Head of caudate nucleus (tissue), 42 donors: ENCODE measurements around the gene CARD9.

ENCODE experiments used
- DNase-seq, 42 donors: peaks; one replicate each; pipeline versions ENCODE4 v3.0.0 to v3.0.0-alpha.2; 2020 to 2021; ENCODE audit warnings: mixed read lengths in 7 of 42
- intact Hi-C: fragments of 100-400 bp; cut with DNase I; formaldehyde crosslinking; loops from one replicate; pipeline ENCODE4 v1.15.0; 2022

Gene CARD9

GRCh38 chr9:136332482-136332983, 40.9 kb downstream of the CARD9 start:
- intact Hi-C loops: no loop called here
- no peak for DNase-seq

GRCh38 chr9:136331556-136332481, 41.6 kb downstream of the CARD9 start:
- no peak for DNase-seq
- intact Hi-C loops: no loop called here

GRCh38 chr9:136331030-136331429, 42.4 kb downstream of the CARD9 start:
- intact Hi-C loops: no loop called here

GRCh38 chr9:136330406-136330990, 43.0 kb downstream of the CARD9 start:
- intact Hi-C loops: no loop called here
- no peak for DNase-seq

More at GRCh38 chr9:136331030-136331429, 42.4 kb downstream of the CARD9 start:
- no peak for DNase-seq

GRCh38 chr9:136329636-136330405, 43.6 kb downstream of the CARD9 start:
- no peak for DNase-seq
- intact Hi-C loops: no loop called here

- intact Hi-C loops: no loop called here
- no peak for DNase-seq
These were observed 44.2 kb downstream of the CARD9 start for GRCh38 chr9:136329211-136329627.

GRCh38 chr9:136328622-136329041, 44.8 kb downstream of the CARD9 start:
- DNase-seq: peak in 40 of 42 donors; percentile 29 to 79 (median 60)
- intact Hi-C loops: no loop called here

GRCh38 chr9:136328011-136328621, 45.4 kb downstream of the CARD9 start:
- no peak for DNase-seq
- intact Hi-C loops: no loop called here

GRCh38 chr9:136327304-136327974, 46.0 kb downstream of the CARD9 start, which contains the start of gene GPSM1:
Gene GPSM1, plus strand, starts transcription at chr9:136327539. Its CDS starts 157 bp downstream, at chr9:136327696.
- intact Hi-C loops: no loop called here
- peak in 38 of 42 donors; percentile 43 to 80 (median 60) for DNase-seq

GRCh38 chr9:136326761-136327303, 46.6 kb downstream of the CARD9 start:
- DNase-seq: no peak
- intact Hi-C loops: no loop called here

GRCh38 chr9:136326061-136326760, 47.3 kb downstream of the CARD9 start:
- intact Hi-C loops: no loop called here
- peak in 23 of 42 donors; percentile 20 to 70 (median 39) for DNase-seq

GRCh38 chr9:136325358-136325757, 48.1 kb downstream of the CARD9 start:
- no peak for DNase-seq
- intact Hi-C loops: no loop called here

- intact Hi-C loops: no loop called here
- DNase-seq: no peak
These were observed 48.8 kb downstream of the CARD9 start for GRCh38 chr9:136324501-136325300.

- no peak for DNase-seq
- intact Hi-C loops: no loop called here
These were observed 50.1 kb downstream of the CARD9 start for GRCh38 chr9:136323371-136323789.

- intact Hi-C loops: no loop called here
These were observed 50.6 kb downstream of the CARD9 start for GRCh38 chr9:136322756-136323330.

GRCh38 chr9:136321561-136321960, 51.9 kb downstream of the CARD9 start:
- no peak for DNase-seq
- intact Hi-C loops: no loop called here

More at GRCh38 chr9:136322756-136323330, 50.6 kb downstream of the CARD9 start:
- no peak for DNase-seq
